GM12878 (cell line): ENCODE results near the gene MAP4. TPM values are rescaled to one million over a fixed set of nuclear protein-coding genes. Genes with fewer than 3 reads are reported as not detected.

Source experiments
- ASH2L ChIP-seq: fragments of 300-600, 200-600 bp; sonication (generic); IDR thresholded peaks from 2 replicates; pipeline ENCODE4 v1.6.1; 2017; ENCODE audit warnings: low read depth, mild to moderate bottlenecking, borderline replicate concordance
- BACH1 ChIP-seq: fragments of 450-650 bp; IDR thresholded peaks from 2 replicates; pipeline ENCODE4 v1.6.1; 2017; ENCODE audit warnings: mild to moderate bottlenecking, borderline replicate concordance
- CHD2 ChIP-seq: IDR thresholded peaks from 2 replicates; pipeline ENCODE4 v1.6.1; 2011; ENCODE audit warnings: low read depth, low read length, improper control_type of control experiment, borderline replicate concordance
- CREM ChIP-seq: IDR thresholded peaks from 2 replicates; pipeline ENCODE4 v1.6.1; 2014; ENCODE audit warnings: antibody characterized with exemption, low read depth
- E2F4 ChIP-seq: IDR thresholded peaks from 2 replicates; pipeline ENCODE4 v1.6.1; 2012; ENCODE audit warnings: low read depth, low read length, improper control_type of control experiment
- E4F1 ChIP-seq: fragments of 450-650 bp; IDR thresholded peaks from 2 replicates; pipeline ENCODE4 v1.6.1; 2018; ENCODE audit warnings: borderline replicate concordance, mild to moderate bottlenecking; ENCODE audit not compliant: partially characterized antibody
- ELK1 ChIP-seq: IDR thresholded peaks from 2 replicates; pipeline ENCODE4 v1.6.1; 2012; ENCODE audit warnings: low read depth, low read length, improper control_type of control experiment
- EZH2 ChIP-seq: IDR thresholded peaks from 2 replicates; pipeline ENCODE4 v1.6.1; 2012; ENCODE audit warnings: low read depth, mild to moderate bottlenecking, control low read depth, inconsistent platforms, low read length, borderline replicate concordance; ENCODE audit not compliant: control insufficient read depth
- GABPA ChIP-seq: IDR thresholded peaks from 2 replicates; pipeline ENCODE4 v1.6.1; 2014; ENCODE audit warnings: antibody characterized with exemption, low read depth, mild to moderate bottlenecking, inconsistent platforms
- GATAD2B ChIP-seq: fragments of 450-650 bp; conservative IDR thresholded peaks from 2 replicates; pipeline ENCODE4 v1.6.1; 2017; ENCODE audit warnings: low read depth, mild to moderate bottlenecking, moderate library complexity
- HSF1 ChIP-seq: fragments of 150-350 bp; IDR thresholded peaks from 2 replicates; pipeline ENCODE4 v1.6.1; 2014; ENCODE audit warnings: mild to moderate bottlenecking, low read depth, low read length
- IKZF1 ChIP-seq: fragments of 450-650 bp; conservative IDR thresholded peaks from 2 replicates; pipeline ENCODE4 v1.6.1; 2017; ENCODE audit warnings: antibody characterized with exemption, mild to moderate bottlenecking
- IRF4 ChIP-seq: IDR thresholded peaks from 2 replicates; pipeline ENCODE4 v1.6.1; 2011; ENCODE audit warnings: low read depth, low read length
- JUNB ChIP-seq: IDR thresholded peaks from 2 replicates; pipeline ENCODE4 v1.6.1; 2016; ENCODE audit warnings: antibody characterized with exemption, mild to moderate bottlenecking
- KLF5 ChIP-seq: fragments of 450-650 bp; IDR thresholded peaks from 2 replicates; pipeline ENCODE4 v1.6.1; 2014; ENCODE audit warnings: mild to moderate bottlenecking; ENCODE audit not compliant: partially characterized antibody
- MEF2B ChIP-seq: fragments of 450-650 bp; IDR thresholded peaks from 2 replicates; pipeline ENCODE4 v1.6.1; 2018; ENCODE audit warnings: mild to moderate bottlenecking, moderate library complexity; ENCODE audit not compliant: partially characterized antibody, poor library complexity, severe bottlenecking
- MTA3 ChIP-seq: IDR thresholded peaks from 2 replicates; pipeline ENCODE4 v1.6.1; 2012; ENCODE audit warnings: low read length, inconsistent platforms, borderline replicate concordance
- MYC ChIP-seq: IDR thresholded peaks from 2 replicates; pipeline ENCODE4 v1.6.1; 2011; ENCODE audit warnings: mild to moderate bottlenecking, low read length, moderate library complexity, inconsistent platforms; ENCODE audit not compliant: insufficient read depth, insufficient replicate concordance, insufficient read length, severe bottlenecking
- NFIC ChIP-seq: IDR thresholded peaks from 2 replicates; pipeline ENCODE4 v1.6.1; 2012; ENCODE audit warnings: low read depth, mild to moderate bottlenecking, inconsistent platforms, low read length, moderate library complexity
- NFYB ChIP-seq: IDR thresholded peaks from 2 replicates; pipeline ENCODE4 v1.6.1; 2011; ENCODE audit warnings: low read depth, mild to moderate bottlenecking, low read length, improper control_type of control experiment, moderate library complexity; ENCODE audit not compliant: insufficient read depth
- RB1 ChIP-seq: fragments of 450-650 bp; formaldehyde crosslinking; IDR thresholded peaks from 2 replicates; pipeline ENCODE4 v1.6.1; 2017; ENCODE audit warnings: mild to moderate bottlenecking, borderline replicate concordance
- RBBP5 ChIP-seq: fragments of 200-600 bp; sonication (generic); conservative IDR thresholded peaks from 2 replicates; pipeline ENCODE4 v1.6.1; 2016
- SREBF1 ChIP-seq: IDR thresholded peaks from 2 replicates; pipeline ENCODE4 v1.6.1; 2012; ENCODE audit warnings: mild to moderate bottlenecking, low read length
- TCF3 ChIP-seq: IDR thresholded peaks from 2 replicates; pipeline ENCODE4 v1.6.1; 2012; ENCODE audit warnings: low read depth, mild to moderate bottlenecking, low read length, borderline replicate concordance; ENCODE audit not compliant: insufficient read depth
- TCF7 ChIP-seq: IDR thresholded peaks from 2 replicates; pipeline ENCODE4 v1.6.1; 2014; ENCODE audit warnings: antibody characterized with exemption, borderline replicate concordance
- ZBED1 ChIP-seq: IDR thresholded peaks from 2 replicates; pipeline ENCODE4 v1.6.1; 2016; ENCODE audit warnings: borderline replicate concordance
- polyA plus RNA-seq, 11 experiments: library from polyadenylated mRNA; depleted of rRNA in 4 of 11; unstranded in 6 of 11; stranded (reverse) in 5 of 11; fragments of >200 nt; fragmentation: Nextera tagmentation in 4 of 11; fragmentation: Illumina TruSeq in 1 of 11; extraction: Ambion mirVana in 4 of 11; extraction: Trizol in 1 of 11; gene quantifications; 1 replicate in 1 of 11; 2 replicates in 10 of 11; pipeline versions ENCODE4 v1.2.1 to v1.2.3, GENCODE V29; 2011 to 2016; ENCODE audit warnings: inconsistent platforms in 2 of 11, missing spikeins in 2 of 11, low read depth in 1 of 11
- total RNA-seq, 4 experiments: library from RNA; depleted of rRNA in 3 of 4; stranded (reverse); fragments of >200 nt in 3 of 4; fragmentation: Illumina TruSeq in 1 of 4; extraction: Trizol in 1 of 4; gene quantifications; 2 replicates each; pipeline versions ENCODE4 v1.2.1 to v1.2.3, GENCODE V29; 2013 to 2021

Gene MAP4
- total and polyA plus RNA-seq, 10 of the 15 experiments (the other 5 are each of a cell fraction or from before 2014, with no cell fraction given) = 22.2 to 145 (median 47.2) TPM

- TF ChIP-seq IRF4 (no peak), TCF3 (no peak), NFYB (no peak), HSF1 (no peak), RBBP5 (no peak), E2F4 (no peak), GABPA (no peak), NFIC (peak; percentile 73; the same call in 1 of the 2 replicates), RB1 (no peak), JUNB (peak; percentile 71), IKZF1 (0 out of 2 replicates have a peak, but pooled peaks have one; percentile 12), CHD2 (no peak), MEF2B (no peak), SREBF1 (no peak), MYC (no peak), MTA3 (no peak), CREM (peak; percentile 34; the same call in 1 of the 2 replicates), ASH2L (no peak), ZBED1 (no peak), EZH2 (no peak), TCF7 (peak; percentile 81), KLF5 (no peak), GATAD2B (no peak), E4F1 (no peak), BACH1 (no peak), ELK1 (no peak)
Observed at GRCh38 chr3:48042071-48042760, 26.0 kb upstream of the MAP4 start (continued).
